HG02981 (cell line): ENCODE data around the gene RNASEH2C.
"Not testable (repeated sequence)": the region's sequence is repeated elsewhere in the genome, so short reads cannot be mapped to it uniquely, and the experiment has no call there.

ENCODE experiments used
- ATAC-seq: cut with Tn5 transposase; IDR thresholded peaks from one replicate; pipeline ENCODE4 v1.9.1; 2021; ENCODE audit warnings: mild to moderate bottlenecking, moderate library complexity; ENCODE audit not compliant: unreplicated experiment

Gene RNASEH2C

GRCh38 chr11:65691847-65692246 lies 28.8 kb downstream of the RNASEH2C start:
- ATAC-seq, result not testable (repeated sequence)

GRCh38 chr11:65685981-65686380 lies 34.6 kb downstream of the RNASEH2C start:
- ATAC-seq, result no peak

- ATAC-seq, result not testable (repeated sequence)
Observed at GRCh38 chr11:65683480-65683879, 37.1 kb downstream of the RNASEH2C start.

- ATAC-seq, result no peak
Observed at GRCh38 chr11:65680192-65680743, 40.3 kb downstream of the RNASEH2C start.

- ATAC-seq, result no peak
Observed at GRCh38 chr11:65672982-65673381, 47.6 kb downstream of the RNASEH2C start.

GRCh38 chr11:65672180-65672860 lies 48.3 kb downstream of the RNASEH2C start:
- ATAC-seq, result no peak
